ENCODE measurements around the gene PRPS2.
A peak's percentile ranks its signal among the peaks of the same experiment; 100 is the strongest.

The PRPS2 gene

GRCh38 chrX:12802741-12803140 lies 11.5 kb downstream of the PRPS2 start:
- no peak for DNase-seq (ENCODE audit: low spot score)
- in situ Hi-C loops (cut with MboI; ENCODE audit: low sequenced_read_pairs, unreplicated experiment) = loop anchor here (25.0 kb wide), 1 partner anchor 685 kb away; no protein-coding TSS in a partner anchor
- TF ChIP-seq CTCF (IDR thresholded peaks at IDR 0.05; ENCODE audit: borderline replicate concordance, control extremely low read depth, extremely low read depth, insufficient read depth, missing control alignments) = no peak

- in situ Hi-C loops (cut with MboI; ENCODE audit: low sequenced_read_pairs, unreplicated experiment) = loop anchor here (25.0 kb wide), 1 partner anchor 683 kb away; no protein-coding TSS in a partner anchor
- DNase-seq (ENCODE audit: low spot score) = no peak
- TF ChIP-seq CTCF (IDR thresholded peaks at IDR 0.05; ENCODE audit: borderline replicate concordance, control extremely low read depth, extremely low read depth, insufficient read depth, missing control alignments) = no peak
Observed at GRCh38 chrX:12804655-12805054, 13.4 kb downstream of the PRPS2 start.

- no peak for TF ChIP-seq CTCF (IDR thresholded peaks at IDR 0.05; ENCODE audit: borderline replicate concordance, control extremely low read depth, extremely low read depth, insufficient read depth, missing control alignments)
- in situ Hi-C loops (cut with MboI; ENCODE audit: low sequenced_read_pairs, unreplicated experiment) = loop anchor here (25.0 kb wide), 1 partner anchor 682 kb away; no protein-coding TSS in a partner anchor
- no peak for DNase-seq (ENCODE audit: low spot score)
Observed at GRCh38 chrX:12805333-12805732, 14.1 kb downstream of the PRPS2 start.

GRCh38 chrX:12811658-12812057 lies 20.4 kb downstream of the PRPS2 start:
- no peak for TF ChIP-seq CTCF (IDR thresholded peaks at IDR 0.05; ENCODE audit: borderline replicate concordance, control extremely low read depth, extremely low read depth, insufficient read depth, missing control alignments)
- no peak for DNase-seq (ENCODE audit: low spot score)
- in situ Hi-C loops (cut with MboI; ENCODE audit: low sequenced_read_pairs, unreplicated experiment) = loop anchor here (25.0 kb wide), 1 partner anchor 676 kb away; no protein-coding TSS in a partner anchor

- in situ Hi-C loops (cut with MboI; ENCODE audit: low sequenced_read_pairs, unreplicated experiment) = loop anchor here (25.0 kb wide), 1 partner anchor 673 kb away; no protein-coding TSS in a partner anchor
- peak; percentile 45 for TF ChIP-seq CTCF (IDR thresholded peaks at IDR 0.05; ENCODE audit: borderline replicate concordance, control extremely low read depth, extremely low read depth, insufficient read depth, missing control alignments)
- peak; percentile 58 for DNase-seq (ENCODE audit: low spot score)
Observed at GRCh38 chrX:12814420-12814819, 23.2 kb downstream of the PRPS2 start.

- TF ChIP-seq CTCF (IDR thresholded peaks at IDR 0.05; ENCODE audit: borderline replicate concordance, control extremely low read depth, extremely low read depth, insufficient read depth, missing control alignments) = no peak
- DNase-seq (ENCODE audit: low spot score) = no peak
- in situ Hi-C loops (cut with MboI; ENCODE audit: low sequenced_read_pairs, unreplicated experiment) = loop anchor here (25.0 kb wide), 1 partner anchor 670 kb away; no protein-coding TSS in a partner anchor
Observed at GRCh38 chrX:12817528-12817927, 26.3 kb downstream of the PRPS2 start.
